ENCODE measurements around the gene IFNAR2.

The IFNAR2 gene

DNA sequence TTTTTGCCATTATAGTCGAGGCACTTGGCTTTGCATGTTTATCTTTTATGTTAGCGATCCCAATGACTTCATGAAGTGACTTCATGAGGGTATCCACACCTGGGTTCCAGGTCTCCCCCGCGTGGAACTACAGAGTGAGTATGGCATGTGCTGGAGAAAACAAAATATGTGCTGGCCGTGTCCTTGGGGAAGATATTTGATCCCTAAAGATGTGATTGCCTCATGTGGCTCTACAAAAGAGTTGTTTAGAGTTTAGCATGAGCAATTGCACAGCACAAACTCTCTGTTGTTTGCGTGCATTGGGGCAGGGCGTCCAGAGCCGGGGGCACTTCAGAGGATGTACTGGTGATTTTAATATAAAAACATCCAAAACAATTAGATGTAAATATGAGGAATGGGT lies 41.2 kb downstream of the IFNAR2 start:
- DNase-seq, result no peak

GRCh38 chr21:33273044-33273443 lies 43.3 kb downstream of the IFNAR2 start:
- no peak for DNase-seq

- DNase-seq, result no peak
These were observed 49.0 kb downstream of the IFNAR2 start for GRCh38 chr21:33278721-33279120.

DNA sequence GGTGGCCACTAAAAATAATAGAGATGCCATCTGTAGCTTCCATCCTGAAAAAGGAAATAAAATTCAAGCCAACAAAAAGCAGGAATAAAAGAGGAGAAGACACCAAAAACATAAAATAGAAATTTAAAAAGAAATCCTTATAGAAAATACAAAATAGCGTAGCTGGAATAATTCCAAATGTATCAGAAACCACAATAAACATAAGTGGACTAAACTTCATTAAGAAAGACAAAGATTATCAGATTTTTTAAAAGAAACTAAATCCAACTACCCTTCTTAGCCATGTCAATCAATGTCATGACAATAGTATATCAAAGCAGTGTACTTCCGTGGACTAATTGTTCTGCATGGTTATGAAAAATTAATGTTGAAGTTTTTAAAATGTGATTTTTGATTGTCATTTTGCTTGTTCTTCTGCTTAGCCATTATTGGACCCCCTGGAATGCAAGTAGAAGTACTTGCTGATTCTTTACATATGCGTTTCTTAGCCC lies 49.6 kb downstream of the IFNAR2 start:
- no peak for DNase-seq
